Inferior parietal cortex (tissue), 1 donor: ENCODE measurements around the gene TMEM123.

Source experiments
- DNase-seq: peaks from one replicate; pipeline ENCODE4 v3.0.0-alpha.2; 2016; ENCODE audit errors: extremely low spot score

The TMEM123 gene

GRCh38 chr11:102361086-102362031, 91.2 kb downstream of the TMEM123 start:
- DNase-seq: no peak

GRCh38 chr11:102360681-102361080, 91.9 kb downstream of the TMEM123 start:
- DNase-seq: no peak

GRCh38 chr11:102359372-102359771, 93.2 kb downstream of the TMEM123 start:
- no peak for DNase-seq

- DNase-seq: no peak
Measured at GRCh38 chr11:102357116-102357515, 95.4 kb downstream of the TMEM123 start.

GRCh38 chr11:102347462-102348370, 104.8 kb downstream of the TMEM123 start:
- peak; percentile 63 for DNase-seq

- DNase-seq: peak; percentile 93
Measured at GRCh38 chr11:102346748-102347461, 105.7 kb downstream of the TMEM123 start, which contains the start of gene BIRC2. BIRC2 (plus strand) TSS chr11:102347214; CDS start chr11:102349855, 2,641 bp downstream.

GRCh38 chr11:102346456-102346747, 106.2 kb downstream of the TMEM123 start:
- DNase-seq: peak; percentile 68
